HepG2 (cell line): ENCODE data around the gene AGRN. TPM values are rescaled to one million over a fixed set of nuclear protein-coding genes. Genes with fewer than 3 reads are reported as not detected.
A peak's percentile ranks its signal among the peaks of the same experiment; 100 is the strongest.

ENCODE experiments used
- FIP1L1 ChIP-seq: fragments of 200-400 bp; formaldehyde crosslinking; IDR thresholded peaks from 2 replicates; pipeline ENCODE4 v1.6.1; 2018; ENCODE audit warnings: low read depth, mild to moderate bottlenecking, low read length, moderate library complexity, borderline replicate concordance; ENCODE audit not compliant: insufficient read depth
- KDM4B ChIP-seq: sonication (generic); formaldehyde crosslinking; IDR thresholded peaks from 2 replicates; pipeline ENCODE4 v1.4.0; 2020; ENCODE audit warnings: missing genetic modification reagents
- MLLT10 ChIP-seq: sonication (generic); formaldehyde crosslinking; IDR thresholded peaks from 2 replicates; pipeline ENCODE4 v1.4.0; 2020; ENCODE audit warnings: missing genetic modification reagents
- NAIF1 ChIP-seq: sonication (generic); formaldehyde crosslinking; IDR thresholded peaks from 2 replicates; pipeline ENCODE4 v1.5.0; 2020; ENCODE audit warnings: mild to moderate bottlenecking, missing genetic modification reagents, borderline replicate concordance
- NFIC ChIP-seq: IDR thresholded peaks from 2 replicates; pipeline ENCODE4 v1.6.1; 2012; ENCODE audit warnings: mild to moderate bottlenecking, low read length, inconsistent platforms
- NR2C2 ChIP-seq: sonication (generic); formaldehyde crosslinking; IDR thresholded peaks from 2 replicates; pipeline ENCODE4 v1.4.0; 2020; ENCODE audit warnings: missing genetic modification reagents, mild to moderate bottlenecking, moderate library complexity, borderline replicate concordance
- PHF20 ChIP-seq: sonication (generic); formaldehyde crosslinking; IDR thresholded peaks from 2 replicates; pipeline ENCODE4 v1.5.0; 2020; ENCODE audit warnings: mild to moderate bottlenecking, missing genetic modification reagents
- SATB2 ChIP-seq: sonication (generic); formaldehyde crosslinking; IDR thresholded peaks from 2 replicates; pipeline ENCODE4 v1.5.0; 2020; ENCODE audit warnings: missing genetic modification reagents
- SIN3A ChIP-seq: IDR thresholded peaks from 2 replicates; pipeline ENCODE4 v1.6.1; 2011; ENCODE audit warnings: low read depth, mild to moderate bottlenecking, control low read depth, low read length, borderline replicate concordance
- SMYD3 ChIP-seq: sonication (generic); formaldehyde crosslinking; IDR thresholded peaks from 2 replicates; pipeline ENCODE4 v1.8.1; 2023; ENCODE audit warnings: mild to moderate bottlenecking, missing genetic modification reagents
- TCF7 ChIP-seq: sonication (generic); IDR thresholded peaks from 2 replicates; pipeline ENCODE4 v1.6.1; 2016; ENCODE audit warnings: antibody characterized with exemption, low read depth
- THAP11 ChIP-seq: IDR thresholded peaks from 2 replicates; pipeline ENCODE4 v1.6.1; 2016; ENCODE audit warnings: missing biosample characterization, missing genetic modification reagents
- ZBTB46 ChIP-seq: sonication (generic); formaldehyde crosslinking; IDR thresholded peaks from 2 replicates; pipeline ENCODE4 v1.4.0; 2020; ENCODE audit warnings: mild to moderate bottlenecking, missing genetic modification reagents, borderline replicate concordance
- ZFAT ChIP-seq: sonication (generic); formaldehyde crosslinking; conservative IDR thresholded peaks from 2 replicates; pipeline ENCODE4 v1.8.1; 2023; ENCODE audit warnings: missing genetic modification reagents, inconsistent platforms
- ZNF143 ChIP-seq: sonication (generic); formaldehyde crosslinking; IDR thresholded peaks from 2 replicates; pipeline ENCODE4 v1.4.0; 2020; ENCODE audit warnings: missing genetic modification reagents
- ZNF253 ChIP-seq: sonication (generic); formaldehyde crosslinking; IDR thresholded peaks from 2 replicates; pipeline ENCODE4 v1.8.0; 2022; ENCODE audit warnings: mild to moderate bottlenecking, missing genetic modification reagents, borderline replicate concordance
- ZNF276 ChIP-seq: sonication (generic); formaldehyde crosslinking; IDR thresholded peaks from 2 replicates; pipeline ENCODE4 v1.4.0; 2020; ENCODE audit warnings: mild to moderate bottlenecking, low read depth, missing genetic modification reagents
- ZNF280B ChIP-seq: sonication (generic); formaldehyde crosslinking; IDR thresholded peaks from 2 replicates; pipeline ENCODE4 v1.5.0; 2020; ENCODE audit warnings: missing genetic modification reagents, mild to moderate bottlenecking, borderline replicate concordance
- ZNF292 ChIP-seq: sonication (generic); formaldehyde crosslinking; IDR thresholded peaks from 2 replicates; pipeline ENCODE4 v1.8.1; 2022; ENCODE audit warnings: mild to moderate bottlenecking, low read depth, missing genetic modification reagents, borderline replicate concordance
- ZNF33B ChIP-seq: sonication (generic); formaldehyde crosslinking; IDR thresholded peaks from 2 replicates; pipeline ENCODE4 v1.5.1; 2020; ENCODE audit warnings: mild to moderate bottlenecking, missing genetic modification reagents
- ZNF343 ChIP-seq: sonication (generic); formaldehyde crosslinking; IDR thresholded peaks from 2 replicates; pipeline ENCODE4 v1.4.0; 2020; ENCODE audit warnings: mild to moderate bottlenecking, missing genetic modification reagents
- ZNF704 ChIP-seq: sonication (generic); formaldehyde crosslinking; IDR thresholded peaks from 2 replicates; pipeline ENCODE4 v1.8.1; 2023; ENCODE audit warnings: mild to moderate bottlenecking, inconsistent platforms, moderate library complexity, missing genetic modification reagents, borderline replicate concordance
- ZNF780A ChIP-seq: sonication (generic); formaldehyde crosslinking; IDR thresholded peaks from 2 replicates; pipeline ENCODE4 v1.8.0; 2022; ENCODE audit warnings: mild to moderate bottlenecking, missing genetic modification reagents, moderate library complexity
- ZSCAN20 ChIP-seq: sonication (generic); formaldehyde crosslinking; IDR thresholded peaks from 2 replicates; pipeline ENCODE4 v1.4.0; 2020; ENCODE audit warnings: missing genetic modification reagents, mild to moderate bottlenecking, borderline replicate concordance
- polyA plus RNA-seq, 8 experiments: library from polyadenylated mRNA; depleted of rRNA in 3 of 8; stranded (reverse) in 7 of 8; unstranded in 1 of 8; fragments of >200 nt; fragmentation: Illumina TruSeq in 4 of 8; extraction: Trizol in 4 of 8; gene quantifications; 2 replicates each; pipeline versions ENCODE4 v1.2.1 to v1.2.3, GENCODE V29; 2011 to 2016; ENCODE audit warnings: low read depth in 4 of 8, missing spikeins in 1 of 8, mixed read lengths in 1 of 8; ENCODE audit not compliant: insufficient read depth in 1 of 8
- total RNA-seq, 5 experiments: library from RNA; depleted of rRNA; stranded (reverse); fragments of >200 nt; fragmentation: Illumina TruSeq; extraction: Trizol; gene quantifications; 2 replicates each; pipeline ENCODE4 v1.2.3, GENCODE V29; 2016; ENCODE audit warnings: low read depth in 1 of 5

The AGRN gene
- total and polyA plus RNA-seq, 2 of the 13 experiments (the other 11 are each of a cell fraction or from before 2014, with no cell fraction given) = 29.8 to 65.2 TPM

- no peak for TF ChIP-seq ZNF280B (CRISPR knock-in tag)
- TF ChIP-seq KDM4B (CRISPR knock-in tag) = no peak
- no peak for TF ChIP-seq PHF20 (CRISPR knock-in tag)
- TF ChIP-seq NFIC = no peak
- peak; percentile 68; the same call in 1 of the 2 replicates for TF ChIP-seq ZNF343 (CRISPR knock-in tag)
- no peak for TF ChIP-seq ZBTB46 (CRISPR knock-in tag)
- no peak for TF ChIP-seq ZSCAN20
- no peak for TF ChIP-seq SIN3A
- no peak for TF ChIP-seq ZNF780A (CRISPR knock-in tag)
- TF ChIP-seq MLLT10 (CRISPR knock-in tag) = no peak
- no peak for TF ChIP-seq ZFAT (CRISPR knock-in tag)
- TF ChIP-seq SMYD3 (CRISPR knock-in tag) = no peak
- TF ChIP-seq ZNF276 (CRISPR knock-in tag) = no peak
- no peak for TF ChIP-seq SATB2 (CRISPR knock-in tag)
- TF ChIP-seq THAP11 (CRISPR knock-in tag) = no peak
- TF ChIP-seq TCF7 = no peak
- TF ChIP-seq ZNF143 = no peak
- peak; percentile 83 for TF ChIP-seq NR2C2 (CRISPR knock-in tag)
- no peak for TF ChIP-seq FIP1L1
- TF ChIP-seq ZNF704 (CRISPR knock-in tag) = no peak
- no peak for TF ChIP-seq ZNF253 (CRISPR knock-in tag)
- peak; percentile 21; the same call in 1 of the 2 replicates for TF ChIP-seq ZNF292 (CRISPR knock-in tag)
- no peak for TF ChIP-seq ZNF33B (CRISPR knock-in tag)
- TF ChIP-seq NAIF1 = no peak
Measured at GRCh38 chr1:1037366-1038327, 17.7 kb downstream of the AGRN start (continued).
